DND-41 (cell line): Measurements from ENCODE around the gene FIZ1.

Experiments
- ATAC-seq: fragments of 200-7000 bp; cut with Tn5 transposase; 3 replicates; pipeline ENCODE4 v1.9.1; 2021; ENCODE audit warnings: low read depth; ENCODE audit not compliant: insufficient read depth
- DNase-seq: peaks from one replicate; pipeline ENCODE4 v3.0.0-alpha.2; 2020
- H2AFZ ChIP-seq: 2 replicates; pipeline ENCODE4 v1.6.0; 2012; ENCODE audit warnings: low read depth, low read length
- H3K27ac ChIP-seq: 2 replicates; pipeline ENCODE4 v1.5.1; 2012; ENCODE audit warnings: low read length, inconsistent platforms
- H3K27me3 ChIP-seq: fragments of 200-600 bp; sonication (generic); 2 replicates; pipeline ENCODE4 v1.6.0; 2012; ENCODE audit warnings: low read length, mild to moderate bottlenecking, inconsistent platforms; ENCODE audit not compliant: insufficient read depth, poor library complexity
- H3K36me3 ChIP-seq: 2 replicates; pipeline ENCODE4 v1.5.1; 2012; ENCODE audit warnings: low read length, inconsistent platforms; ENCODE audit not compliant: insufficient read depth
- H3K4me1 ChIP-seq: 2 replicates; pipeline ENCODE4 v1.5.1; 2012; ENCODE audit warnings: mild to moderate bottlenecking, low read length; ENCODE audit not compliant: insufficient read depth
- H3K4me2 ChIP-seq: 2 replicates; pipeline ENCODE4 v1.6.0; 2012; ENCODE audit warnings: mild to moderate bottlenecking, moderate library complexity, low read length, inconsistent platforms; ENCODE audit not compliant: insufficient read depth
- H3K4me3 ChIP-seq, 2 experiments: fragments of 200-600 bp in 1 of 2; shearing (Covaris generic) in 1 of 2; 2 replicates each; pipeline ENCODE4 v1.5.1; 2012 to 2016; ENCODE audit warnings: inconsistent platforms in 2 of 2, low read length in 2 of 2, mild to moderate bottlenecking in 2 of 2, low read depth in 1 of 2, moderate library complexity in 1 of 2
- H3K79me2 ChIP-seq: 2 replicates; pipeline ENCODE4 v1.6.0; 2012; ENCODE audit warnings: low read length, inconsistent platforms; ENCODE audit not compliant: insufficient read depth
- H3K9ac ChIP-seq: 2 replicates; pipeline ENCODE4 v1.6.0; 2012; ENCODE audit warnings: low read depth, mild to moderate bottlenecking, inconsistent platforms, low read length, moderate library complexity
- H3K9me3 ChIP-seq: 2 replicates; pipeline ENCODE4 v1.5.1; 2012; ENCODE audit warnings: low read length, moderate library complexity, mild to moderate bottlenecking, inconsistent platforms; ENCODE audit not compliant: insufficient read depth, severe bottlenecking
- H4K20me1 ChIP-seq: 2 replicates; pipeline ENCODE4 v1.6.0; 2012; ENCODE audit warnings: low read length; ENCODE audit not compliant: insufficient read depth
- EZH2 ChIP-seq: IDR thresholded peaks from 3 replicates; pipeline ENCODE4 v1.6.1; 2012; ENCODE audit warnings: borderline replicate concordance, low read depth, mild to moderate bottlenecking, moderate library complexity, low read length, inconsistent platforms; ENCODE audit not compliant: severe bottlenecking
- TF ChIP-seq, protein P1 (sequence below): IDR thresholded peaks from 2 replicates; pipeline ENCODE4 v1.5.1; 2012; ENCODE audit warnings: borderline replicate concordance, low read length, moderate library complexity, mild to moderate bottlenecking; ENCODE audit not compliant: poor library complexity, severe bottlenecking; ENCODE audit errors: extremely low read depth

Gene FIZ1

DNA sequence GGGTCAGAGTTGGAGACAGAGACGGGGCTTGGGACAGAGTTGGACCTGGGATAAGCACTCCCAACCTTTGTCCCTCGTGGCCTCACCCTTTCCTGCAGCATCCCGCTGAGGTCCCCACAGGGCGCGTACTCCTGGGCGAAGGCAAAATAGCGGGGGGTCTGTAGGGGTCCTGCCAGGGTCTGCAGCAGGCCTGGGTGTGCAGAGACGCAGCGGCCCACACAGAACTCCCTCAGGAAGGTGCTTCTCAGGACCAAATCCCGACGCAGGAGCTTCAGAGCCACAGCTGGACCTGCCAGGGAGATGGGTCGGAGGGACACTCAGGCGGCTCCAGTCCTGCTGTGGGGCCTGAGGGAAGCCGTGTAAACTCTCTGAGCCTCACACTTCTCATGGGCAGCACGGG is 55.3 kb downstream of the FIZ1 start:
- no peaks in the 10 kb centered on the region for H4K20me1 ChIP-seq
- no peak overlapping the region for H3K4me2 ChIP-seq
- no peak overlapping the region for H3K9ac ChIP-seq
- H3K4me3 ChIP-seq = no peak overlapping the region
- no peak for DNase-seq
- no peak overlapping the region for H3K27ac ChIP-seq
- H3K36me3 ChIP-seq = no peaks in the 10 kb centered on the region
- TF ChIP-seq, protein P1, sequence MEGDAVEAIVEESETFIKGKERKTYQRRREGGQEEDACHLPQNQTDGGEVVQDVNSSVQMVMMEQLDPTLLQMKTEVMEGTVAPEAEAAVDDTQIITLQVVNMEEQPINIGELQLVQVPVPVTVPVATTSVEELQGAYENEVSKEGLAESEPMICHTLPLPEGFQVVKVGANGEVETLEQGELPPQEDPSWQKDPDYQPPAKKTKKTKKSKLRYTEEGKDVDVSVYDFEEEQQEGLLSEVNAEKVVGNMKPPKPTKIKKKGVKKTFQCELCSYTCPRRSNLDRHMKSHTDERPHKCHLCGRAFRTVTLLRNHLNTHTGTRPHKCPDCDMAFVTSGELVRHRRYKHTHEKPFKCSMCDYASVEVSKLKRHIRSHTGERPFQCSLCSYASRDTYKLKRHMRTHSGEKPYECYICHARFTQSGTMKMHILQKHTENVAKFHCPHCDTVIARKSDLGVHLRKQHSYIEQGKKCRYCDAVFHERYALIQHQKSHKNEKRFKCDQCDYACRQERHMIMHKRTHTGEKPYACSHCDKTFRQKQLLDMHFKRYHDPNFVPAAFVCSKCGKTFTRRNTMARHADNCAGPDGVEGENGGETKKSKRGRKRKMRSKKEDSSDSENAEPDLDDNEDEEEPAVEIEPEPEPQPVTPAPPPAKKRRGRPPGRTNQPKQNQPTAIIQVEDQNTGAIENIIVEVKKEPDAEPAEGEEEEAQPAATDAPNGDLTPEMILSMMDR = no peak
- H3K4me1 ChIP-seq = no peaks in the 10 kb centered on the region
- H3K27me3 ChIP-seq = no peaks in the 10 kb centered on the region
- H3K9me3 ChIP-seq = no peaks in the 10 kb centered on the region
- ATAC-seq = no peak
- H3K79me2 ChIP-seq = no peaks in the 10 kb centered on the region
- no peak overlapping the region for H2AFZ ChIP-seq

DNA sequence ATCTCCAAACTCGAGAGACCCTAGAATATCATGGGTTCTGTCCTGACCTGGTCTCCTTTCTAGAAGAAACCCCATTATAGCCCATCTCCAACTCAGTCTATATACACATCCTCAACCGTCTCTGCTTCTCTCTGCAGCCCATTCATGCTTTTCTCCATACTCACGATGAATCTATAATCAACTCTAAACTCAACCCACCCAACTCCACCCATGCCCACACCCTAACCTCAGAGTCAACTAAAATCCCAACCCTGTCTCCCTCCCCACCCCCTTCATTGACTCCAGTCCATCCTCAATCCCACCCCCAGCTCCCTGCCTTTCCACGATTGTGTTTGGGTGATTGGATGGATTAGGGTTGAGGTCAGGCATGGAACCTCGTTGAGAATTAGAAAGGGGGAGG is 55.8 kb downstream of the FIZ1 start:
- ATAC-seq (no peak), DNase-seq (no peak)
- Histone ChIP-seq H3K4me3 (no peak overlapping the region), H3K9ac (no peak overlapping the region), H4K20me1 (no peaks in the 10 kb centered on the region), H3K27me3 (no peaks in the 10 kb centered on the region), H3K27ac (no peak overlapping the region), H3K9me3 (no peaks in the 10 kb centered on the region), H3K4me1 (no peaks in the 10 kb centered on the region), H3K4me2 (no peak overlapping the region), H2AFZ (no peak overlapping the region), H3K79me2 (no peaks in the 10 kb centered on the region), H3K36me3 (no peaks in the 10 kb centered on the region)
- TF ChIP-seq EZH2 = no peak
- TF ChIP-seq, protein P1 = no peak

DNA sequence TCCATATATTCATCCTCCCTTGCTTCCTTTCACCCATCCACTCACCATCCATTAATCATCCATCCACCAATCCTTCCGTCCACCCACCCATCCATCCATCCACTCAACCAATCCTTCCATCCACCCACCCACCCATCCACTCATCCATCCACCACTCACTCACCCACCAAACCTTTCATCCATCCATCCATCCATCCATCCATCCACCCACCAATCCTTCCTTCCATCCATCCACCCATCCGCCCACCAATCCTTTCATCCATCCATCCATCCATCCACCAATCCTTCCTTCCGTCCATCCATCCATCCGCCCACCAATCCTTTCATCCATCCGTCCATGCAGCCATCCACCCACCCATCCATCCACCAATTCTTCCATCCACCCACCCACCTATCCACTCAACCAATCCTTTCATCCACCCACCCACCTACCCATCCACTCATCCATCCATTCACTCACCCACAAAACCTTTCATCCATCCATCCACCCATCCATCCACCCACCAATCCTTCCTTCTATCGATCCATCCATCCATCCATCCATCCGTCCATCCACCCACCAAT is 56.9 kb downstream of the FIZ1 start:
- H3K79me2 ChIP-seq = no peaks in the 10 kb centered on the region
- no peak overlapping the region for H2AFZ ChIP-seq
- H4K20me1 ChIP-seq = no peaks in the 10 kb centered on the region
- H3K27me3 ChIP-seq = no peaks in the 10 kb centered on the region
- H3K27ac ChIP-seq = no peak overlapping the region
- no peaks in the 10 kb centered on the region for H3K36me3 ChIP-seq
- no peak for DNase-seq
- H3K4me2 ChIP-seq = no peak overlapping the region
- no peak overlapping the region for H3K9ac ChIP-seq
- no peaks in the 10 kb centered on the region for H3K9me3 ChIP-seq
- no peaks in the 10 kb centered on the region for H3K4me1 ChIP-seq
- no peak overlapping the region for H3K4me3 ChIP-seq
- TF ChIP-seq, protein P1 = no peak
- no peak for TF ChIP-seq EZH2
- no peak for ATAC-seq
